DMS53 treated with DMSO at 0.1 percent for 48 hours (cell line): ENCODE measurements around the gene CCDC170.

Experiments
- DNase-seq: peaks from one replicate; lab custom pipeline; 2025; ENCODE audit not compliant: unreplicated experiment; lab: John Stamatoyannopoulos, UW

CCDC170 gene

GRCh38 chr6:151652325-151652724, 158.5 kb downstream of the CCDC170 start:
- no peak for DNase-seq

GRCh38 chr6:151655099-151655498, 161.3 kb downstream of the CCDC170 start:
- DNase-seq, result no peak

- no peak for DNase-seq
Observed at GRCh38 chr6:151656392-151656791, 162.6 kb downstream of the CCDC170 start.

- no peak for DNase-seq
Observed at GRCh38 chr6:151658091-151658490, 164.3 kb downstream of the CCDC170 start.

- DNase-seq, result no peak
Observed at GRCh38 chr6:151659212-151659611, 165.4 kb downstream of the CCDC170 start.

GRCh38 chr6:151661509-151661908, 167.7 kb downstream of the CCDC170 start:
- DNase-seq, result no peak

- peak; percentile 6 for DNase-seq
Observed at GRCh38 chr6:151661928-151662327, 168.1 kb downstream of the CCDC170 start.

- DNase-seq, result no peak
Observed at GRCh38 chr6:151663559-151663958, 169.7 kb downstream of the CCDC170 start.

- no peak for DNase-seq
Observed at GRCh38 chr6:151664390-151664789, 170.6 kb downstream of the CCDC170 start.

GRCh38 chr6:151665329-151665728, 171.5 kb downstream of the CCDC170 start:
- DNase-seq, result no peak

GRCh38 chr6:151666526-151666925, 172.7 kb downstream of the CCDC170 start:
- no peak for DNase-seq

- no peak for DNase-seq
Observed at GRCh38 chr6:151669208-151669560, 175.4 kb downstream of the CCDC170 start.

- DNase-seq, result no peak
Observed at GRCh38 chr6:151670116-151670515, 176.3 kb downstream of the CCDC170 start.
